ENCODE measurements around the gene B4GALT6. TPM values are rescaled to one million over a fixed set of nuclear protein-coding genes. Genes with fewer than 3 reads are reported as not detected.

B4GALT6 gene
- total RNA-seq, 1 experiment from 2014 or later: 16.1 TPM

- TF ChIP-seq, protein P1, sequence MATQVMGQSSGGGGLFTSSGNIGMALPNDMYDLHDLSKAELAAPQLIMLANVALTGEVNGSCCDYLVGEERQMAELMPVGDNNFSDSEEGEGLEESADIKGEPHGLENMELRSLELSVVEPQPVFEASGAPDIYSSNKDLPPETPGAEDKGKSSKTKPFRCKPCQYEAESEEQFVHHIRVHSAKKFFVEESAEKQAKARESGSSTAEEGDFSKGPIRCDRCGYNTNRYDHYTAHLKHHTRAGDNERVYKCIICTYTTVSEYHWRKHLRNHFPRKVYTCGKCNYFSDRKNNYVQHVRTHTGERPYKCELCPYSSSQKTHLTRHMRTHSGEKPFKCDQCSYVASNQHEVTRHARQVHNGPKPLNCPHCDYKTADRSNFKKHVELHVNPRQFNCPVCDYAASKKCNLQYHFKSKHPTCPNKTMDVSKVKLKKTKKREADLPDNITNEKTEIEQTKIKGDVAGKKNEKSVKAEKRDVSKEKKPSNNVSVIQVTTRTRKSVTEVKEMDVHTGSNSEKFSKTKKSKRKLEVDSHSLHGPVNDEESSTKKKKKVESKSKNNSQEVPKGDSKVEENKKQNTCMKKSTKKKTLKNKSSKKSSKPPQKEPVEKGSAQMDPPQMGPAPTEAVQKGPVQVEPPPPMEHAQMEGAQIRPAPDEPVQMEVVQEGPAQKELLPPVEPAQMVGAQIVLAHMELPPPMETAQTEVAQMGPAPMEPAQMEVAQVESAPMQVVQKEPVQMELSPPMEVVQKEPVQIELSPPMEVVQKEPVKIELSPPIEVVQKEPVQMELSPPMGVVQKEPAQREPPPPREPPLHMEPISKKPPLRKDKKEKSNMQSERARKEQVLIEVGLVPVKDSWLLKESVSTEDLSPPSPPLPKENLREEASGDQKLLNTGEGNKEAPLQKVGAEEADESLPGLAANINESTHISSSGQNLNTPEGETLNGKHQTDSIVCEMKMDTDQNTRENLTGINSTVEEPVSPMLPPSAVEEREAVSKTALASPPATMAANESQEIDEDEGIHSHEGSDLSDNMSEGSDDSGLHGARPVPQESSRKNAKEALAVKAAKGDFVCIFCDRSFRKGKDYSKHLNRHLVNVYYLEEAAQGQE (IDR thresholded peaks at IDR 0.05; ENCODE audit: low read depth): no peak
- TF ChIP-seq ELF1 (IDR thresholded peaks at IDR 0.05; ENCODE audit: borderline replicate concordance, low read depth): no peak
Observed at GRCh38 chr18:31587529-31587928, 96.9 kb downstream of the B4GALT6 start (continued).

DNA sequence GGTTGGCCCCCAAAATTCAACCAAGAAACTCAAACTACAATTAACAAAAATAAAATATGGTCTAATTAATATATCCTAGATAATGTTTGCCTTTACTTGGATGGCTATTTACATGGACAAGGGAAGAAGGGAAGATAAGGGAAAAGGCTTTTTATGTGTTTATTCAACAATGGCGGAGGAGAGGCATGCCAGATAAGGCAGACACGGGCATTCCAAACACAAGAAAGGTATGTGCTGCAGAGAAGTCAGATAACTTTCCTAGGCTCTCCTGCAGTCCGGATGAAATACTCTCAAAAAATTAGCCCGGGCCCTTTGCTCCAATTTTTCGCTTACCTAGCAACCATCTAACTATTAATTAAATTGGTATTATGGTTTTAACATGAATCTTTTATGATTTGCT lies 97.8 kb downstream of the B4GALT6 start:
- H3K27ac ChIP-seq (ENCODE audit: low read depth, low read length): no peak overlapping the region
- no peaks in the 10 kb centered on the region for H3K4me1 ChIP-seq (ENCODE audit: control insufficient read depth in 1 of 2, insufficient read depth in 2 of 2, low read length in 2 of 2)
- no peak overlapping the region for H2AFZ ChIP-seq (ENCODE audit: low read depth, low read length, poor library complexity, severe bottlenecking)
- DNase-seq (ENCODE audit: low read depth, low spot score) (no peak), ATAC-seq (no peak)
- H3K4me3 ChIP-seq (replicated peaks in 1 of 2; ENCODE audit: low read depth in 1 of 2, low read length in 2 of 2): no peak overlapping the region
- H3K9me3 ChIP-seq (ENCODE audit: control insufficient read depth in 1 of 2, insufficient read depth in 1 of 2, low read depth in 1 of 2, low read length in 2 of 2): no peaks in the 10 kb centered on the region
- no peak overlapping the region for H3K9ac ChIP-seq (ENCODE audit: low read length)
- H3K9me2 ChIP-seq (ENCODE audit: insufficient read depth): no peaks in the 10 kb centered on the region
- no peak overlapping the region for H3K4me2 ChIP-seq (ENCODE audit: low read length)
- no peaks in the 10 kb centered on the region for H3K79me2 ChIP-seq (ENCODE audit: insufficient read depth, low read length)
- POLR2A ChIA-PET: no interaction called here
- no peaks in the 10 kb centered on the region for H4K20me1 ChIP-seq (ENCODE audit: insufficient read depth)
- no peaks in the 10 kb centered on the region for H3K27me3 ChIP-seq (ENCODE audit: insufficient read depth, low read length)
- CTCF ChIA-PET: interaction anchor here (1.3 kb wide), 1 partner anchor 23 kb away, joined by 4 read pairs; no protein-coding TSS in a partner anchor
- intact Hi-C loops (cut with micrococcal nuclease): no loop called here
- no peaks in the 10 kb centered on the region for H3K36me3 ChIP-seq (ENCODE audit: control insufficient read depth in 1 of 2, insufficient read depth in 2 of 2, low read length in 2 of 2)
- TF ChIP-seq POLR2A (IDR thresholded peaks at IDR 0.05; ENCODE audit: borderline replicate concordance, extremely low read depth, insufficient read depth, insufficient read length): no peak
- BruUV-seq (replicated peaks): no TSS peak
- RAD21 ChIA-PET (ENCODE audit: low non-redundant PET in 1 of 2, low total read pairs in 2 of 2, uncharacterized antibody in 2 of 2, unreplicated experiment in 2 of 2): no interaction called here

DNA sequence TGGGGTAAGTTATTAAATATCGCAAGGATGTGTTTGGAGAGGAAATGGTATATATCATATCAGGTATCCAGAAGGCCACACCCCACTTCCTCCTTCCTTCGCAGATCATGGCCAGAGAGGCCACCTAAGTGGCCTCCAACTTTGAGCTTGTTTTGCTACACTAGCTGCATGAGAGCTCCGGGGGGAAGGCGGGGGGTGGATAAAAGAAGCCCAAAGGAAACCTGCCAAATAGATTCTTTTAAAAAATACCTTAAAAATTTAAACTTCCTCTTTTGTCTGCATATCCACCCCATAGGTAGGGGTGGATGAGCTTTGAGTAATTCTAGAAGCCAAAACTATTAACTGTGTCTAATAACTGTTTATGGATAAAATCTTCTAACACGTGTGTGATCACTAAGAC lies 98.4 kb downstream of the B4GALT6 start:
- Histone ChIP-seq H3K4me3 (replicated peaks in 1 of 2; ENCODE audit: low read depth in 1 of 2, low read length in 2 of 2) (no peak overlapping the region), H3K9me2 (ENCODE audit: insufficient read depth) (no peaks in the 10 kb centered on the region), H4K20me1 (ENCODE audit: insufficient read depth) (no peaks in the 10 kb centered on the region), H3K9me3 (ENCODE audit: control insufficient read depth in 1 of 2, insufficient read depth in 1 of 2, low read depth in 1 of 2, low read length in 2 of 2) (no peaks in the 10 kb centered on the region), H2AFZ (ENCODE audit: low read depth, low read length, poor library complexity, severe bottlenecking) (no peak overlapping the region), H3K9ac (ENCODE audit: low read length) (no peak overlapping the region), H3K27ac (ENCODE audit: low read depth, low read length) (no peak overlapping the region), H3K79me2 (ENCODE audit: insufficient read depth, low read length) (no peaks in the 10 kb centered on the region), H3K4me2 (ENCODE audit: low read length) (no peak overlapping the region), H3K4me1 (ENCODE audit: control insufficient read depth in 1 of 2, insufficient read depth in 2 of 2, low read length in 2 of 2) (no peaks in the 10 kb centered on the region), H3K36me3 (ENCODE audit: control insufficient read depth in 1 of 2, insufficient read depth in 2 of 2, low read length in 2 of 2) (no peaks in the 10 kb centered on the region), H3K27me3 (ENCODE audit: insufficient read depth, low read length) (no peaks in the 10 kb centered on the region)
- DNase-seq (ENCODE audit: low read depth, low spot score): no peak
- POLR2A ChIA-PET: no interaction called here
- no TSS peak for BruUV-seq (replicated peaks)
- RAD21 ChIA-PET (ENCODE audit: low non-redundant PET in 1 of 2, low total read pairs in 2 of 2, uncharacterized antibody in 2 of 2, unreplicated experiment in 2 of 2): no interaction called here
- intact Hi-C loops (cut with micrococcal nuclease): no loop called here
- CTCF ChIA-PET: interaction anchor here (1.3 kb wide), 1 partner anchor 23 kb away, joined by 4 read pairs; no protein-coding TSS in a partner anchor
- ATAC-seq: no peak
- TF ChIP-seq ATF3 (IDR thresholded peaks at IDR 0.05): no peak
- no peak for TF ChIP-seq POLR2A (IDR thresholded peaks at IDR 0.05; ENCODE audit: borderline replicate concordance, extremely low read depth, insufficient read depth, insufficient read length)
- TF ChIP-seq SP1 (IDR thresholded peaks at IDR 0.05; ENCODE audit: low read depth): no peak
- TF ChIP-seq CEBPB (IDR thresholded peaks at IDR 0.05; ENCODE audit: low read depth): no peak
- no peak for TF ChIP-seq CTCF (IDR thresholded peaks at IDR 0.05 in 2 of 3, conservative IDR thresholded peaks at IDR 0.05 in 1 of 3; ENCODE audit: borderline replicate concordance in 1 of 3, insufficient read depth in 1 of 3, low read depth in 2 of 3, low read length in 2 of 3)
- TF ChIP-seq POLR2AphosphoS5 (IDR thresholded peaks at IDR 0.05; ENCODE audit: low read depth, low read length): no peak
- TF ChIP-seq RAD21 (IDR thresholded peaks at IDR 0.05; ENCODE audit: low read depth): no peak
- TF ChIP-seq EGR1 (IDR thresholded peaks at IDR 0.05; ENCODE audit: low read depth): no peak
- TF ChIP-seq TCF7L2 (IDR thresholded peaks at IDR 0.05; ENCODE audit: borderline replicate concordance, extremely low read depth, insufficient read depth, insufficient read length): no peak
- TF ChIP-seq JUND (IDR thresholded peaks at IDR 0.05): no peak
- TF ChIP-seq FOSL1 (IDR thresholded peaks at IDR 0.05; ENCODE audit: low read depth): no peak
